Type B pancreatic cell (in vitro differentiated cells): ENCODE results near the gene SH3RF3. TPM values are rescaled to one million over a fixed set of nuclear protein-coding genes. Genes with fewer than 3 reads are reported as not detected.

Experiments used
- DNase-seq: peaks from one replicate; pipeline ENCODE4 v3.0.0; 2021; ENCODE audit warnings: mixed read lengths; ENCODE audit not compliant: unreplicated experiment; ENCODE audit errors: extremely low spot score
- H3K27ac Mint-ChIP-seq: 2 replicates; pipeline ENCODE4 v1.8.0; 2021; ENCODE audit warnings: mild to moderate bottlenecking, mixed read lengths
- H3K27me3 Mint-ChIP-seq: 2 replicates; pipeline ENCODE4 v1.8.0; 2021; ENCODE audit warnings: mixed read lengths
- H3K36me3 Mint-ChIP-seq: 2 replicates; pipeline ENCODE4 v1.8.0; 2021; ENCODE audit warnings: mixed read lengths
- H3K4me1 Mint-ChIP-seq: one replicate; pipeline ENCODE4 v1.8.0; 2021; ENCODE audit warnings: mixed read lengths; ENCODE audit not compliant: unreplicated experiment
- H3K4me3 Mint-ChIP-seq: 2 replicates; pipeline ENCODE4 v1.8.0; 2021; ENCODE audit warnings: mild to moderate bottlenecking, mixed read lengths
- H3K9me3 Mint-ChIP-seq: 2 replicates; pipeline ENCODE4 v1.8.0; 2021; ENCODE audit warnings: mixed read lengths
- CTCF ChIP-seq: fragments of 200-600 bp; sonication (generic); conservative IDR thresholded peaks from 2 replicates; pipeline ENCODE4 v1.5.0; 2021; ENCODE audit warnings: antibody characterized with exemption, mild to moderate bottlenecking
- total RNA-seq: library from RNA; stranded (reverse); gene quantifications from 2 replicates; pipeline ENCODE4 v1.2.1, GENCODE V29; 2021; ENCODE audit warnings: low replicate concordance

The SH3RF3 gene
- total RNA-seq, 1 donor from 2014 or later, result 13.9 TPM

- Mint-ChIP-seq H3K36me3 (no peaks in the 10 kb centered on the region), H3K27ac (no peak overlapping the region), H3K27me3 (no peaks in the 10 kb centered on the region), H3K4me3 (no peak overlapping the region), H3K4me1 (no peaks in the 10 kb centered on the region), H3K9me3 (no peaks in the 10 kb centered on the region)
- TF ChIP-seq CTCF, result no peak
- no peak for DNase-seq
Measured at GRCh38 chr2:109522063-109522374, 393.0 kb downstream of the SH3RF3 start.

DNA sequence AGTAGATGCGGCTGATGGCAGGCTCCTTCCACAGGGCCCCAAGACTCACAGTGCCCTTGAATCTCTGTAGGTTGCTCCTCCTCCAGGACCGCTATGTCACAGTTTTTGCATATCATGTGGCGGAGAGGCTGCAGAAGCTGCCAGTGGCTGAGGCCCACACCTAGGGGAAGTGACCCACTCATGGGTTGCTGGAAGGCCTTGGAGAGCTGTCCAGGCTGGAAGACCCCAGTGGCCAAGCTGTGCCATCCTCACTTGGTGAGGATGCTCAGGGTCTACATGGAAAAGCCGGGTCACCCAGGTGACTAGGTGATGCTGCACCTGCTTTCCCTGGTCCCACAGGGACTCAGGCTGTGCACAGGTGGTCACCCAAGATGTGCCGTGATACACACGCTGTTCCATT is 394.1 kb downstream of the SH3RF3 start:
- H3K27ac Mint-ChIP-seq, result no peak overlapping the region
- H3K4me1 Mint-ChIP-seq, result peaks cover 3% of the 10 kb centered on the region
- no peak for DNase-seq
- no peaks in the 10 kb centered on the region for H3K9me3 Mint-ChIP-seq
- no peaks in the 10 kb centered on the region for H3K27me3 Mint-ChIP-seq
- no peak for TF ChIP-seq CTCF
- no peak overlapping the region for H3K4me3 Mint-ChIP-seq
- H3K36me3 Mint-ChIP-seq, result no peaks in the 10 kb centered on the region

DNA sequence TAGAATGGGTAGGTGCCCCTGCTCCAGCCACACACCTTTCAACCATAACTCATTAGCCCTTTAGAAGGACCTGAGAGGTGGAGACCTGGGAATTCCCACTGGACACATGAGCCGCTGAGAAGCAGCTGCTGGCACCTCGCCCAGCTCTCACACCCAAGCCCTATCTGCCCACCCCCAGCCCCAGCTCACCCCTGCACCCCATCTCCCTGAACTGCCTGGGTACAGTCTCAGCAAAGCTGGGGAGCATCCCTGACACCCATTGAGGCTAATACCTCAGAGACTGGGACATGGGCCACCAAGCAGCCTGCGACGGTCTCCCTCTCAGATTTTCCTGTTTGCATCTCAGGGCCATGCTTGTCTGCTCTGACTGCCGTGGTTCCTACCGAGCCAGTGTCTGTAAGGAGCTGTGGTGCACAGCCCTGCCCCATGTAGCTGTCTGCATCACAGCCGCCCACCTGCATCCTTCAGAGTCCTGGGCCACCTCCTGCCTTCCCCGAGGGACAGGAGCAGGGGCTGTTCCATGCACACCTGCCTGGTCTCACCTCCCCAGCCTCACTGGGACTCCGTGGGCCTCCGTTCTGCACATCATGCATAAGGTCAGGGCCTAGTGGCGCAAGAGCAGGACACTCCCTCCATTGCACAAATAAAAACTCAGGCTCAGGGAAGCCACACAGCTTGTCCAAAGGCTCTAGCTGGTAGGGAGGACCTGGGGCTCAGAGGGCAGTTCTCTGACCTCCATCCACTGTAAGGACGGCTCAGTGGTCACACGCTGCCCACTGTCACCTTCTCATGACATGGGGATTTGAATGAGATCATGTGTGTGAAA is 394.7 kb downstream of the SH3RF3 start:
- TF ChIP-seq CTCF, result no peak
- H3K4me1 Mint-ChIP-seq, result peaks cover 3% of the 10 kb centered on the region
- H3K36me3 Mint-ChIP-seq, result no peaks in the 10 kb centered on the region

DNA sequence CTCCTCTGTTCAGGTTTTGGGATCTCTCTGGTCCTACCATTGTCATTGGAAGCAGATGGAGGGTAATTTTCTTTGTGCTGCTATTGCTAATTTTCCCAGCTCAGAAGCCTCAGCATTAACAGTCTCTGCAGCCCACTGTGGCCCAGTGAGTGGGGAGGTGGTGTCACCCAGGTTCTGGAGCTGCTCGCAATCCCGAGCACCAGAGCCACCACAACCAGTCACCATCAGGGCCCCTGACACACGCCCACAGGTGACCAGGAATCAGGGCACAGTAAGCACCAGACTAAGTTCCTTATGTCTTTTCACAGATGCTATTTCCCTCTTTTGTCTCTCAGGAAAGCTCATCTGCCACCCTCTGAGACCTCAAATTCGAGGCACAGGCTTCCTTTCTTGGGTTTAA is 396.8 kb downstream of the SH3RF3 start:
- TF ChIP-seq CTCF, result no peak
- Mint-ChIP-seq H3K9me3 (no peaks in the 10 kb centered on the region), H3K4me1 (peaks cover 8% of the 10 kb centered on the region), H3K4me3 (no peak overlapping the region), H3K27ac (no peak overlapping the region), H3K36me3 (no peaks in the 10 kb centered on the region), H3K27me3 (peaks cover 4% of the 10 kb centered on the region)
- DNase-seq, result no peak

More for the DNA sequence above, 394.7 kb downstream of the SH3RF3 start:
- Mint-ChIP-seq H3K27me3 (no peaks in the 10 kb centered on the region), H3K9me3 (no peaks in the 10 kb centered on the region), H3K4me3 (no peak overlapping the region), H3K27ac (no peak overlapping the region)
- DNase-seq, result no peak

GRCh38 chr2:109526442-109526970 is 397.5 kb downstream of the SH3RF3 start:
- Mint-ChIP-seq H3K9me3 (no peaks in the 10 kb centered on the region), H3K27ac (no peak overlapping the region), H3K4me1 (peaks cover 8% of the 10 kb centered on the region)

More at GRCh38 chr2:109526442-109526970, 397.5 kb downstream of the SH3RF3 start:
- Mint-ChIP-seq H3K27me3 (peaks cover 7% of the 10 kb centered on the region), H3K36me3 (no peaks in the 10 kb centered on the region), H3K4me3 (no peak overlapping the region)
- no peak for TF ChIP-seq CTCF
- no peak for DNase-seq
